ENCODE data around the gene FMN2. TPM values are rescaled to one million over a fixed set of nuclear protein-coding genes. Genes with fewer than 3 reads are reported as not detected.

Gene FMN2
- total and polyA plus RNA-seq, 7 experiments from 2014 or later: not detected

GRCh38 chr1:240486611-240487010 lies 394.9 kb downstream of the FMN2 start:
- intact Hi-C loops (cut with micrococcal nuclease): no loop called here
- peaks cover 0 to 2% (median 0%) of the 10 kb centered on the region in 7 donors for H3K4me1 Mint-ChIP-seq
- no peak for DNase-seq
- Histone ChIP-seq H3K4me1 (ENCODE audit: control insufficient read depth in 2 of 2, insufficient read depth in 2 of 2, low read length in 2 of 2) (no peaks in the 10 kb centered on the region), H3K9me3 (ENCODE audit: control insufficient read depth in 2 of 3, low read length in 3 of 3) (no peaks in the 10 kb centered on the region), H3K27me3 (ENCODE audit: control insufficient read depth in 2 of 2, insufficient read depth in 2 of 2, low read length in 2 of 2) (no peaks in the 10 kb centered on the region), H3K4me3 (ENCODE audit: low read length) (no peak overlapping the region), H3K27ac (ENCODE audit: low read depth, low read length) (no peak overlapping the region), H3K36me3 (ENCODE audit: control insufficient read depth in 2 of 3, insufficient read depth in 3 of 3, low read length in 3 of 3) (no peaks in the 10 kb centered on the region)
- no peak for ATAC-seq
- POLR2A ChIA-PET: no interaction called here
- no peak overlapping the region for H3K4me3 Mint-ChIP-seq
- H3K36me3 Mint-ChIP-seq: no peaks in the 10 kb centered on the region
- peaks cover 0 to 9% (median 2%) of the 10 kb centered on the region in 11 donors for H3K9me3 Mint-ChIP-seq
- CTCF ChIA-PET: interaction anchor here (0.6 kb wide), 1 partner anchor 67 kb away, joined by 5 read pairs; no protein-coding TSS in a partner anchor
- H3K27me3 Mint-ChIP-seq: peaks cover 0 to 9% (median 6%) of the 10 kb centered on the region in 5 donors
- no peak overlapping the region for H3K27ac Mint-ChIP-seq

GRCh38 chr1:240487493-240487892 lies 395.8 kb downstream of the FMN2 start:
- intact Hi-C loops (cut with micrococcal nuclease): no loop called here
- Mint-ChIP-seq H3K27ac (no peak overlapping the region), H3K4me1 (peaks cover 0 to 6% (median 0%) of the 10 kb centered on the region in 7 donors), H3K9me3 (peaks cover 0 to 13% (median 2%) of the 10 kb centered on the region in 11 donors), H3K36me3 (peaks cover 0 to 5% (median 0%) of the 10 kb centered on the region in 5 donors), H3K27me3 (peaks cover 0 to 16% (median 6%) of the 10 kb centered on the region in 5 donors), H3K4me3 (no peak overlapping the region)
- Histone ChIP-seq H3K9me3 (ENCODE audit: control insufficient read depth in 2 of 3, low read length in 3 of 3) (no peaks in the 10 kb centered on the region), H3K27ac (ENCODE audit: low read depth, low read length) (no peak overlapping the region), H3K36me3 (ENCODE audit: control insufficient read depth in 2 of 3, insufficient read depth in 3 of 3, low read length in 3 of 3) (no peaks in the 10 kb centered on the region), H3K27me3 (ENCODE audit: control insufficient read depth in 2 of 2, insufficient read depth in 2 of 2, low read length in 2 of 2) (no peaks in the 10 kb centered on the region), H3K4me1 (ENCODE audit: control insufficient read depth in 2 of 2, insufficient read depth in 2 of 2, low read length in 2 of 2) (no peaks in the 10 kb centered on the region), H3K4me3 (ENCODE audit: low read length) (no peak overlapping the region)
- POLR2A ChIA-PET: no interaction called here
- ATAC-seq (no peak), DNase-seq (no peak)
- CTCF ChIA-PET: no interaction called here

GRCh38 chr1:240491156-240491555 lies 399.5 kb downstream of the FMN2 start:
- H3K9me3 Mint-ChIP-seq: peaks cover 0 to 12% (median 1%) of the 10 kb centered on the region in 11 donors
- no peak overlapping the region for H3K4me3 Mint-ChIP-seq
- CTCF ChIA-PET: no interaction called here

GRCh38 chr1:240491796-240492195 lies 400.1 kb downstream of the FMN2 start:
- no peak overlapping the region for H3K27ac ChIP-seq (ENCODE audit: low read depth, low read length)
- no peaks in the 10 kb centered on the region for H3K9me3 ChIP-seq (ENCODE audit: control insufficient read depth in 2 of 3, low read length in 3 of 3)
- no peak for ATAC-seq
- no peak overlapping the region for H3K27ac Mint-ChIP-seq
- no peak for DNase-seq
- no peak overlapping the region for H3K4me3 ChIP-seq (ENCODE audit: low read length)
- H3K4me1 ChIP-seq (ENCODE audit: control insufficient read depth in 2 of 2, insufficient read depth in 2 of 2, low read length in 2 of 2): no peaks in the 10 kb centered on the region
- peaks cover 0 to 6% (median 0%) of the 10 kb centered on the region in 7 donors for H3K4me1 Mint-ChIP-seq
- H3K36me3 ChIP-seq (ENCODE audit: control insufficient read depth in 2 of 3, insufficient read depth in 3 of 3, low read length in 3 of 3): no peaks in the 10 kb centered on the region
- peak overlapping the region in 1 of 10 donors; percentile 37 for H3K4me3 Mint-ChIP-seq
- peaks cover 0 to 5% (median 0%) of the 10 kb centered on the region in 5 donors for H3K36me3 Mint-ChIP-seq
- CTCF ChIA-PET: no interaction called here
- peaks cover 0 to 14% (median 2%) of the 10 kb centered on the region in 11 donors for H3K9me3 Mint-ChIP-seq
- POLR2A ChIA-PET: no interaction called here
- H3K27me3 ChIP-seq (ENCODE audit: control insufficient read depth in 2 of 2, insufficient read depth in 2 of 2, low read length in 2 of 2): no peaks in the 10 kb centered on the region
- intact Hi-C loops (cut with micrococcal nuclease): no loop called here
- peaks cover 0 to 16% (median 5%) of the 10 kb centered on the region in 5 donors for H3K27me3 Mint-ChIP-seq

More at GRCh38 chr1:240491156-240491555, 399.5 kb downstream of the FMN2 start:
- peaks cover 0 to 6% (median 0%) of the 10 kb centered on the region in 7 donors for H3K4me1 Mint-ChIP-seq
- no peaks in the 10 kb centered on the region for H3K4me1 ChIP-seq (ENCODE audit: control insufficient read depth in 2 of 2, insufficient read depth in 2 of 2, low read length in 2 of 2)
- no peak overlapping the region for H3K4me3 ChIP-seq (ENCODE audit: low read length)
- ATAC-seq (no peak), DNase-seq (no peak)
- H3K36me3 Mint-ChIP-seq: peaks cover 0 to 5% (median 0%) of the 10 kb centered on the region in 5 donors
- no peak overlapping the region for H3K27ac ChIP-seq (ENCODE audit: low read depth, low read length)
- intact Hi-C loops (cut with micrococcal nuclease): no loop called here
- H3K9me3 ChIP-seq (ENCODE audit: control insufficient read depth in 2 of 3, low read length in 3 of 3): no peaks in the 10 kb centered on the region
- peaks cover 0 to 16% (median 5%) of the 10 kb centered on the region in 5 donors for H3K27me3 Mint-ChIP-seq
- POLR2A ChIA-PET: no interaction called here
- H3K27me3 ChIP-seq (ENCODE audit: control insufficient read depth in 2 of 2, insufficient read depth in 2 of 2, low read length in 2 of 2): no peaks in the 10 kb centered on the region
- no peak overlapping the region for H3K27ac Mint-ChIP-seq
- no peaks in the 10 kb centered on the region for H3K36me3 ChIP-seq (ENCODE audit: control insufficient read depth in 2 of 3, insufficient read depth in 3 of 3, low read length in 3 of 3)

- Histone ChIP-seq H3K9me3 (ENCODE audit: control insufficient read depth in 2 of 3, low read length in 3 of 3) (no peaks in the 10 kb centered on the region), H3K36me3 (ENCODE audit: control insufficient read depth in 2 of 3, insufficient read depth in 3 of 3, low read length in 3 of 3) (no peaks in the 10 kb centered on the region), H3K27me3 (ENCODE audit: control insufficient read depth in 2 of 2, insufficient read depth in 2 of 2, low read length in 2 of 2) (no peaks in the 10 kb centered on the region), H3K4me1 (ENCODE audit: control insufficient read depth in 2 of 2, insufficient read depth in 2 of 2, low read length in 2 of 2) (no peaks in the 10 kb centered on the region), H3K27ac (ENCODE audit: low read depth, low read length) (no peak overlapping the region), H3K4me3 (ENCODE audit: low read length) (no peak overlapping the region)
- Mint-ChIP-seq H3K27me3 (peaks cover 0 to 16% (median 5%) of the 10 kb centered on the region in 5 donors), H3K36me3 (peaks cover 0 to 5% (median 0%) of the 10 kb centered on the region in 5 donors), H3K4me3 (peak overlapping the region in 4 of 10 donors; percentile 20 to 64 (median 52)), H3K9me3 (peaks cover 0 to 15% (median 4%) of the 10 kb centered on the region in 11 donors), H3K4me1 (peaks cover 0 to 6% (median 0%) of the 10 kb centered on the region in 7 donors), H3K27ac (no peak overlapping the region)
- ATAC-seq: peak; percentile 48
- no peak for DNase-seq
- ChIA-PET POLR2A (interaction anchor here (0.6 kb wide), 1 partner anchor 114 kb away, joined by 3 read pairs; no protein-coding TSS in a partner anchor), CTCF (no interaction called here)
- intact Hi-C loops (cut with micrococcal nuclease): no loop called here
Observed at GRCh38 chr1:240492832-240493440, 401.3 kb downstream of the FMN2 start.

GRCh38 chr1:240495601-240496000 lies 403.9 kb downstream of the FMN2 start:
- Histone ChIP-seq H3K27me3 (ENCODE audit: control insufficient read depth in 2 of 2, insufficient read depth in 2 of 2, low read length in 2 of 2) (no peaks in the 10 kb centered on the region), H3K9me3 (ENCODE audit: control insufficient read depth in 2 of 3, low read length in 3 of 3) (no peaks in the 10 kb centered on the region), H3K4me3 (ENCODE audit: low read length) (no peak overlapping the region), H3K4me1 (ENCODE audit: control insufficient read depth in 2 of 2, insufficient read depth in 2 of 2, low read length in 2 of 2) (no peaks in the 10 kb centered on the region), H3K27ac (ENCODE audit: low read depth, low read length) (no peak overlapping the region), H3K36me3 (ENCODE audit: control insufficient read depth in 2 of 3, insufficient read depth in 3 of 3, low read length in 3 of 3) (no peaks in the 10 kb centered on the region)
- ATAC-seq (no peak), DNase-seq (no peak)
- ChIA-PET CTCF (no interaction called here), POLR2A (no interaction called here)
- peaks cover 0 to 17% (median 4%) of the 10 kb centered on the region in 11 donors for H3K9me3 Mint-ChIP-seq
- H3K27ac Mint-ChIP-seq: no peak overlapping the region
- peaks cover 0 to 16% (median 5%) of the 10 kb centered on the region in 5 donors for H3K27me3 Mint-ChIP-seq
- peaks cover 0 to 5% (median 0%) of the 10 kb centered on the region in 5 donors for H3K36me3 Mint-ChIP-seq
- H3K4me1 Mint-ChIP-seq: peaks cover 0 to 6% (median 0%) of the 10 kb centered on the region in 7 donors
- intact Hi-C loops (cut with micrococcal nuclease): no loop called here
- no peak overlapping the region for H3K4me3 Mint-ChIP-seq

GRCh38 chr1:240496356-240496755 lies 404.7 kb downstream of the FMN2 start:
- no peak for ATAC-seq
- Mint-ChIP-seq H3K27me3 (peaks cover 0 to 8% (median 0%) of the 10 kb centered on the region in 5 donors), H3K9me3 (peaks cover 0 to 12% (median 3%) of the 10 kb centered on the region in 11 donors), H3K27ac (no peak overlapping the region), H3K4me3 (no peak overlapping the region), H3K36me3 (peaks cover 0 to 5% (median 0%) of the 10 kb centered on the region in 5 donors), H3K4me1 (peaks cover 0 to 6% (median 0%) of the 10 kb centered on the region in 7 donors)
- no peak overlapping the region for H3K27ac ChIP-seq (ENCODE audit: low read depth, low read length)
- intact Hi-C loops (cut with micrococcal nuclease): no loop called here
- no peak overlapping the region for H3K4me3 ChIP-seq (ENCODE audit: low read length)
- H3K36me3 ChIP-seq (ENCODE audit: control insufficient read depth in 2 of 3, insufficient read depth in 3 of 3, low read length in 3 of 3): no peaks in the 10 kb centered on the region
- H3K27me3 ChIP-seq (ENCODE audit: control insufficient read depth in 2 of 2, insufficient read depth in 2 of 2, low read length in 2 of 2): no peaks in the 10 kb centered on the region
- no peaks in the 10 kb centered on the region for H3K9me3 ChIP-seq (ENCODE audit: control insufficient read depth in 2 of 3, low read length in 3 of 3)
- POLR2A ChIA-PET: no interaction called here
- no peaks in the 10 kb centered on the region for H3K4me1 ChIP-seq (ENCODE audit: control insufficient read depth in 2 of 2, insufficient read depth in 2 of 2, low read length in 2 of 2)
- CTCF ChIA-PET: interaction anchor here (0.7 kb wide), 1 partner anchor 139 kb away, joined by 4 read pairs; no protein-coding TSS in a partner anchor
- DNase-seq: no peak

All from naive thymus-derived CD4-positive, alpha-beta T cell (primary cell).